Activated T-cell treated with anti-CD3 and anti-CD28 coated beads, Interleukin-2, amount 50 U/mL, for 24 hours (primary cell): ENCODE data around the gene TMOD2.

Experiments used
- DNase-seq: peaks from one replicate; pipeline ENCODE4 v3.0.0-alpha.2; 2020
- H3K27ac Mint-ChIP-seq: 2 replicates; pipeline ENCODE4 v1.8.0; 2020; ENCODE audit warnings: mild to moderate bottlenecking, mixed read lengths
- H3K27me3 Mint-ChIP-seq: 2 replicates; pipeline ENCODE4 v1.8.0; 2020; ENCODE audit warnings: mixed read lengths
- H3K36me3 Mint-ChIP-seq: 2 replicates; pipeline ENCODE4 v1.8.0; 2020; ENCODE audit warnings: low read depth, mixed read lengths
- H3K4me1 Mint-ChIP-seq: 2 replicates; pipeline ENCODE4 v1.8.0; 2020; ENCODE audit warnings: low read depth, mixed read lengths
- H3K4me3 Mint-ChIP-seq: 2 replicates; pipeline ENCODE4 v1.8.0; 2020; ENCODE audit warnings: mild to moderate bottlenecking, moderate library complexity, mixed read lengths
- H3K9me3 Mint-ChIP-seq: 2 replicates; pipeline ENCODE4 v1.8.0; 2020; ENCODE audit warnings: mixed read lengths

TMOD2 gene

DNA sequence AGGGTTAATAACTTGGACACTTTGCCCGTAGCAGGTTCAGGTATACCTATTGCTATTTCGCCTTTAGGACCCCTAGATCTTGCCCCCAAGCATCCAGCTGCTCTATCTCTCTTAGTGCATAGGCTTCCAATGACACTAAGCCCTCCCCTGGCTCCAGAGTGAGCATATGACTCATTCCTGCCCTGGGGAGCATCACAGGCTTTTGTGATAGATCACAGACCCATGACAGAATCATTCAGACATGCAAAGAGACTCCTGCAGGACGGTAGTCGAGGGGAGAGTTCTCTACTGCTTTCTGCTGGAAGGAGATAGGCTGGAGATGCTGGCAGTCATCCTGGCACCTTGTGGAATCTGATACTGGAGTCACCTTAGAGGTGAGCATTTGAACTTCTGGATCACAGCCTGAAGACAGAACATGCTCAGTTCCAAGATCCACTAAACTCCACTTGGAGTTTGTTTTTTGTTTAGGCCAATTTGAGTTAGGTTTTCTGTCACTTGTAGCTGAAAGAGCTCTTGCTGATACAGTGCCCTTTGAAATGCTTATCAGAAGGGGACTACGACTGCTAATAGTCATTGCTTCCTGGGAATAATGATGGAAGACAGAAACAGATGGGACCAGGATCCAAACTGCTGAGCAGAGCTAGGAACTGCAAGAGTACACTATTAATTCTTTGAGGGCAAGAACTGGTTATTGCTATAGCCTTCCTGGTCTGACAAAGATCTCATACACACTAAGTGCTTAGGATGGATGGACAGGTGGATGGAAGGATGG, 24.9 kb upstream of the TMOD2 start:
- DNase-seq, result peak; percentile 49
- Mint-ChIP-seq H3K27ac (peak overlapping the region; percentile 5), H3K27me3 (no peaks in the 10 kb centered on the region), H3K9me3 (no peaks in the 10 kb centered on the region), H3K36me3 (peaks cover 44% of the 10 kb centered on the region), H3K4me1 (peaks cover 67% of the 10 kb centered on the region), H3K4me3 (no peak overlapping the region)

DNA sequence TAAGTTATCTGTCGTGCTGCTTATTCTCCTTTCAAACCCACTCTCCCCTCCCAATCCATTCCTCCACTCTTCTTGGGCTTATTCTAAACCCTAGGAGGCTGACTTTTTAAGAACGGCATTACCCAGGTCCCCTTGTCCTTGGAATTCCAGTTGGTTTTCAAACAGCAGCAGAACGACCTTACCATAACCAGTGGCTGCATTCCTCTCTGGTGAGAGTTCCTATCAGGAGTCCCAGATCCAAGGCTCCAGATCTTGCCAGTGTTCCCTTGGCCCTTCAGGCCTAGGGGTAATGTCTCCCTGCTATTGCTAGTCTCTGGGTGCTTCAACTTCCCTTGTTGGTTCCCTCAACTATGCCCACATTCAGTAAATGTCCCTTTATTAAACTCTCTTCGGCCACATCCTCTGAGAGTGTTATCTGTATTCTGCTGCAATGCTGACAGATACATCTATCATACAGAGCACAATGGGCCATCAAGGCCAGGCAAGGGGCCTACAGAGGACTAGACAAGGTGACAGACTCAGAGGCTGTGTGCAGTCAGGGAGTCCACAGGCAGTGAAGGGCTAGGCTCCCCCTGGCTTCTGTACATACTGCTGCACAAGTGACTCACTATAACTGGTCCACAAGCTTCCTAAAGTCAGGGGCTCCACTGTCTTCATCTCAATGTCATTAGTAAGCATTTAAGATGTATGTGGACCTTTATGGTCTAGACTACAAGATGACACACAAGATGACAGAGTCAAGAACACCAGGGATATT, 24.1 kb upstream of the TMOD2 start:
- peaks cover 69% of the 10 kb centered on the region for H3K4me1 Mint-ChIP-seq
- no peak for DNase-seq
- peak overlapping the region; percentile 55 for H3K27ac Mint-ChIP-seq
- peaks cover 42% of the 10 kb centered on the region for H3K36me3 Mint-ChIP-seq
- no peaks in the 10 kb centered on the region for H3K9me3 Mint-ChIP-seq
- no peaks in the 10 kb centered on the region for H3K27me3 Mint-ChIP-seq
- H3K4me3 Mint-ChIP-seq, result no peak overlapping the region

DNA sequence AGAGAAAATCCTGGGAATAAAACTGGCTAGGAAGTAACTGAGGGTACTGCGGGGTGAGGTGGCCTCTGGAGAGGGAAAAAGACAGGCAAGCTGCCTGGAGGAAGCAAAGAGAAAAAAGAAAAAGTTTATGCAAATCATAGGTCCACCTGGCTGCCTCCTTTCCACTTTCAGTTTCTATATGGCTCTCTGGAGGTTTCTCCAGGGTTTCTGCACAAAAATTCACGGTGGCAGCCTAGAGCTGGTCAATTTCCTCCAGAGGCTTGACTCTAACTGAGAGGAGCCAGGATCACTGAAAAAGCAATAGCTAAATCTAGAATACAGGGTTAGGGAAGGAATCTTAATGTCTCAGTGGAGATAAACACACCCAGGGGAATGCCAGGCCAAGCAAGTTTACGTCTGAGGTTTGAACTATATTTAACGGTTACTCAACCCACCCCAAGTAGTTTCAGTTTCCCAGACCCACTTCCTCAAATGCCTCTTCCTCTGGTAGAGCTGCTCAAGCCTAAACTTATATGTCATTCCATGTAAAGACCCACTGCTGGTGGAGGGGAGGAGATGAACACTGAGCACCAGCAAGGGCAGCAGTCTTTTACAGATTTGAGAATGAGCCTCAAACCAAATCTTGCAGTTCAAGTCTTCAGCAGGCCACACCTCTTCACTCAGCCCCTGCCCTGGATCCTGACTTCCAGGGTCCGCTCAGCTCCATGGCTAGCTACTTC, 19.7 kb upstream of the TMOD2 start:
- Mint-ChIP-seq H3K4me1 (peaks cover 90% of the 10 kb centered on the region), H3K36me3 (peaks cover 33% of the 10 kb centered on the region), H3K27me3 (no peaks in the 10 kb centered on the region), H3K9me3 (no peaks in the 10 kb centered on the region), H3K27ac (peak overlapping the region; percentile 90), H3K4me3 (peak overlapping the region; percentile 71)
- DNase-seq, result peak; percentile 43

DNA sequence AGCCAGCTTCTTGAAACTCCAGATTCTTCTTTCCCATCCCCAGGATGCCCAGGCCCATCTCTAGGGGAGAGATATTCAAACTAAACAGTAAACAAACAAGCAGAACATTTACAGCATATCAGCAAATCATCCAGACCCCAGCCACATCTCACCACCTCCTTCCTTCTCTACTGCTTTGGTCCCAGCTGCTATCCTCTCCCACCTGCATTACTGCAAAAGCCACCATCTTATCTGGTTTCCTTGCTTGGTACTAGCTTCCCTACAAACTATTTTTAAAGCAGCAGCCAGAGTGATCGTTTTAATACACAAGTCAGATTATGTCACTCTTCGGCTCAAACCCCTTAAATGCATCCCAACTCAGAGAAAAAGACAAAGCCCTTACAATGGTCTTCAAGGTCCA, 18.8 kb upstream of the TMOD2 start:
- no peak for DNase-seq
- H3K4me3 Mint-ChIP-seq, result no peak overlapping the region
- H3K27ac Mint-ChIP-seq, result peak overlapping the region; percentile 90
- H3K4me1 Mint-ChIP-seq, result peaks cover 82% of the 10 kb centered on the region
- no peaks in the 10 kb centered on the region for H3K9me3 Mint-ChIP-seq
- peaks cover 33% of the 10 kb centered on the region for H3K36me3 Mint-ChIP-seq
- no peaks in the 10 kb centered on the region for H3K27me3 Mint-ChIP-seq

DNA sequence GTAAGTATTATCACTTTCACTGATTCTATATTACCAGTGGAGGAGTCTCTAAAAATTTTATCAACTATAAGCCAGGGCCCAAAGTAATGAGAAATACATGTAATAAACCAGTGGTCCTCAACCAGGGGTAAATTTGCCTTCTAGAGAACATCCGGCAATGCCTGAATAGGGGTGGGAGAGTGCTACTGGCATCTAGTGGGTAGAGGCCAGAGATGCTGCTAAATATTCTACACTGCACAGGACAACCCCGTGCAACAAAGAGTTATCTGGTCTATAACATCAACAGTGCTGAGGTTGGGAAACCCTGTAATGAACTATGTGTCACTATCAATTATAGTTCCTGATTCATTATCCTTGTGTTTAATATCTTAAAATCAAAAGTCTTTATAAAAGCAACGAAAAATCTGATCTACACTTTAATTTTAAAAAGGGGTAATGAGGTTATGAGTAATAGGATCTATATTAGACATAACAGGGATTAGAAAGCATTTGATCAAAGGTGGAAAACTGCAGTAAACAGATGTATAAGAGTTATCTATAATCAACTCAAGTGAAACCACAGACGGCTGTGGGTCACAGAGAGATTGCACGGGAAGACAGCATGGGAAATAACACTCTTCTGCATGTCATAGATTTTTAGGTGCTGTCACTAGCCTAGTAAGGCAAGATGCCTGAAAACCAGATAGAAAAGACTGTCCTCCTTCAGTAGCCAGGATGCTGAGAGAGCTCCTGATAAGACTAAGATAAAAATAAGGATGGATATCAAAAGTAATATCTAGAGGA, 16.0 kb upstream of the TMOD2 start:
- no peak for DNase-seq
- no peaks in the 10 kb centered on the region for H3K9me3 Mint-ChIP-seq
- peak overlapping the region; percentile 85 for H3K4me3 Mint-ChIP-seq
- H3K36me3 Mint-ChIP-seq, result peaks cover 25% of the 10 kb centered on the region
- H3K4me1 Mint-ChIP-seq, result peaks cover 77% of the 10 kb centered on the region
- H3K27me3 Mint-ChIP-seq, result no peaks in the 10 kb centered on the region
- H3K27ac Mint-ChIP-seq, result peak overlapping the region; percentile 93

DNA sequence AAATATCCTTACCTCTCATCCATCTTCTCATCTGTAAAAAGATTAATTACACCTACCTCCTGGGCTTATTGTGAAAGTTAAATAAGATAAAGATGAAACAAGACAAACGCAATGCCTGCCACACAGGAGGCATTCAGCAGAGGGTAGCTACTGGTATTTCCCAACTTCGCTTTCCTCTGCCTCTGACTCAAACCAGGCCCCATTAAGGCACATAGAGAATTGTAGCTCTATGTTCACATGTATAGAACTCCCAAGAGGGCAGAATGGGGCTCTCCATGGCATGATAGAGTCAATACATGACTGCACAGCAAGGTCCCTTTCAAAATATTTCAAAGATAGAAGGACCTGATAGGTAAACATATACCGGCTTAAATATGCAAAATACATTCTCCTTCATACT, 15.3 kb upstream of the TMOD2 start:
- peak overlapping the region; percentile 85 for H3K4me3 Mint-ChIP-seq
- peaks cover 20% of the 10 kb centered on the region for H3K36me3 Mint-ChIP-seq
- peak overlapping the region; percentile 93 for H3K27ac Mint-ChIP-seq

DNA sequence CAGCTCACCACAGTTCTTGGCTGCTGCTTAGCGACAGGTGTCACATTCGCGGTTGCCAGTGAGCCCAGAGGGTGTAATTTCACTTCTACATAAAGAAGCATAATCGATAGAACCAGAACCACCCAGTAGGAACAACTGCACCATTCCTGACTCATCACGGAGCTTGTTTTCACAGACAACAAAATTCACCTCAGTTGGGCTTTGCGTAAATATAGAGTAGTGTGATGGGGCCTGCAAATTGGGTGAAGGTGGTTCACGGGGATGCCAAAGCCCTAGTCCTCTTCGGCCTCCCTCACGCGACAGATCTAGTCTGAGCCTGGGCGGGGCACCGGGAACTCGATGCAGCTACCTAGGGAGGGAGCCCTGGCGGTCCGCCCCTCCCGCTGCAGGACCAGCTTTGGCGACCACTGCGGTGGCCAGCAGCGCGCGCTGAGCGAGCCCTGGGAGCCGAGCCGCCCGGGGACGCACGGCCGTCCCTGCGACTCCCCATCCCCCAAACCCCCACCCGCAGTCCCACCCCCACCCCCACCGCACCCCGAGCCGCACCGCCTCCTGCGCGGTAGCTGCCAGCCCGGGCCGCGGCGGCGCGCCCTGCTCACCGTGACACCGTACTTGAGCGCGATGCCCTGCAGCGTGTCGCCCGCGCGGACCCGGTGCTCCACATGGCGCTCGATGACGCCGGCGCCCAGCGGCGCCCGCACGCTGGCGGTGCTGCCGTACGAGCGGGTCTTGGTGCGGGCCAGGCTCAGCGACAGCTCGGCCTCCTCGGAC, 14.5 kb upstream of the TMOD2 start:
- Mint-ChIP-seq H3K36me3 (peaks cover 13% of the 10 kb centered on the region), H3K27ac (peak overlapping the region; percentile 93), H3K4me3 (peak overlapping the region; percentile 85), H3K9me3 (no peaks in the 10 kb centered on the region), H3K27me3 (no peaks in the 10 kb centered on the region), H3K4me1 (peaks cover 62% of the 10 kb centered on the region)
- DNase-seq, result peak; percentile 81

More for the DNA sequence above, 15.3 kb upstream of the TMOD2 start:
- Mint-ChIP-seq H3K27me3 (no peaks in the 10 kb centered on the region), H3K4me1 (peaks cover 71% of the 10 kb centered on the region), H3K9me3 (no peaks in the 10 kb centered on the region)
- no peak for DNase-seq

DNA sequence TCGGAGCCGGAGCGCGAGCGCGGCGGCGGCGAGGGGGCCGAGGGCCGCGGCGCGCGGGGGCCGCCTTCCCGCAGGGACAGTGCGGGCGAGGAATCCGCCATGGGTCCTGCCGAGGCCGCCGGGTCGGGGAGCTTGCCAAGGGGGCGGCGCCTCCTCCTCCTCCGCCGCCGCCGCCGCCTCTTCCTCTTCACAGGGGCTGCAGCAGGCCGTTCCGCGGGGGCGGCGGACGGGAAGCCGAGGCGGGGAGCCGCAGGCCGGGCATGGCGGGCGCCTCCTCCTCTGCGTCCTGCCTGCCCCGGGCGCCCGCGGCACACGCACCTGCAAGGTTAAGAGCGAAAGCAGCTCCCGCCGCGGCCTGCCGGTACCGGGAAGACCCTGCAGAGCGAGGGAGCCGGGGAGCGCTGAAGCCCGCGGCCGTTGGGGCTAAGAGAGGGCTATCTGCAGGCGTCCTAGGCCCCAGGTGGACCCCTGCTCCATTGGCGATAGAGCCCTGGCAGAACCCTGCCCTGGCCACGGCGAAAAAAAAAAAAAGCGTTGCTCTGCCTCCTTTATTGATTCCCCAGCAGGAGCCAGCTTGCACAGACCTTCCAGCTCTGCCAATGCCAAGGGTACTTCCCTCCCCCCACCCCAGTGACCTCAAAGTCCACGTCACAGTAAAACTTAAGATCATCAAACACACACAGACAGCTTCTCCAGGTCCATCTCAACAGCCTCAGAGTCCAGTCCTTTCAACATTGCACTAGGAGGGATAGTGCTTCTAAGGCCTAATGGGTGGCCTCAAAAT, 13.7 kb upstream of the TMOD2 start, which contains the start of gene LYSMD2:
Gene LYSMD2 (minus strand): TSS at position 134 of the 784 bp plus-strand sequence. CDS start 33 bp downstream, at position 101.
- H3K9me3 Mint-ChIP-seq, result no peaks in the 10 kb centered on the region
- no peaks in the 10 kb centered on the region for H3K27me3 Mint-ChIP-seq
- peaks cover 9% of the 10 kb centered on the region for H3K36me3 Mint-ChIP-seq
- H3K27ac Mint-ChIP-seq, result peak within 1 kb of the TSS; percentile 93
- no peak for DNase-seq
- H3K4me1 Mint-ChIP-seq, result peaks cover 54% of the 10 kb centered on the region
- H3K4me3 Mint-ChIP-seq, result peak within 1 kb of the TSS; percentile 85

DNA sequence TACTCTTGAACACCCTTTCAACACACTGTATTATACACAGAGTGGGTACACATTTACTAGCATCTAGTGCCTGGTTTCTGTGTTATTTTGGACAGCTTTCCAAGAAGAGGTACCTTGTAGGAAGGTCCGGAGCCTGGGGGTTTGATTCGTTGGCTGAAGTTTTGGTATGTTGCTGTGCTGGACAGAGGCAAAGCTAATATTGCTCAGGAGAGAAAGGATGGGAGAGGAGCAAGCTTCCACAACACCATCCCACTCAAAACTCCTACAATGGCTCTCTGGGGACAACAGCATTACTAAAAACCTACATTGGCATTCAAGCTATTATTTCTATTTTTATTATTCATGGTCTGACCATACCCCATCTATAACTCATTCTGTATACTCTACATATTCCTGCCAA, 12.8 kb upstream of the TMOD2 start:
- Mint-ChIP-seq H3K4me1 (peaks cover 46% of the 10 kb centered on the region), H3K9me3 (no peaks in the 10 kb centered on the region), H3K4me3 (peak overlapping the region; percentile 77), H3K36me3 (peaks cover under 1% of the 10 kb centered on the region), H3K27ac (peak overlapping the region; percentile 88), H3K27me3 (no peaks in the 10 kb centered on the region)
- DNase-seq, result no peak

DNA sequence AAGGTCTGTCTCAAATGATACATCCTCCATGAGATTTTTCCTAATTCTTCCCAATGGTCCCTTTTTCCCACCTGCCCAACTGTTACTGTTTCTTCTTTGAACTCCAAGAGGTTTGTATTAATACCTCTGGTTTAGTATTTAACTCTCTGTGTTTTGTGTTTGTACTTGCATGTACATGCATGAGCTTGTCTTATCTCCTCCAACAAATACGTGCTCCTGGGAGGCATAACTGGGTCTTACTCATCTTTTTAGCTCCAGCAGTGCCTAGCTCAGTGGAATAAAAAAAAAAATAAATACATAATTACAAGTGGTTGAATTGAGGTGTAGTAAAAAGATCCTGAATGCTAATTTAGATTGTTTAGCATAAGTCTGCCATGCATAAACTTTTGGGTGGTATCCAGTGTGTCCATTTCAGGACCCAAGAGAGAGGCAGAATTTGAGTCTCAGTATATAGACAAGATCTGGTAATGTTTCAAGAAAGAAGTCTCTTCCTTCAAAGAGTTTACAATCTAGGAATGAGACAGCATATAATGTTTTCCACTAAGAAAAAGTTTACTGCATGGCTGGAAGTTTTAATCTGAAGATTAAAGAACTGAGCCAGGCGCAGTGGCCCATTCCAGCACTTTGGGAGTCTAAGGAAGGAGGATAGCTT, 12.2 kb upstream of the TMOD2 start:
- Mint-ChIP-seq H3K9me3 (no peaks in the 10 kb centered on the region), H3K27me3 (no peaks in the 10 kb centered on the region), H3K4me3 (no peak overlapping the region), H3K27ac (no peak overlapping the region), H3K4me1 (peaks cover 41% of the 10 kb centered on the region), H3K36me3 (no peaks in the 10 kb centered on the region)
- no peak for DNase-seq

DNA sequence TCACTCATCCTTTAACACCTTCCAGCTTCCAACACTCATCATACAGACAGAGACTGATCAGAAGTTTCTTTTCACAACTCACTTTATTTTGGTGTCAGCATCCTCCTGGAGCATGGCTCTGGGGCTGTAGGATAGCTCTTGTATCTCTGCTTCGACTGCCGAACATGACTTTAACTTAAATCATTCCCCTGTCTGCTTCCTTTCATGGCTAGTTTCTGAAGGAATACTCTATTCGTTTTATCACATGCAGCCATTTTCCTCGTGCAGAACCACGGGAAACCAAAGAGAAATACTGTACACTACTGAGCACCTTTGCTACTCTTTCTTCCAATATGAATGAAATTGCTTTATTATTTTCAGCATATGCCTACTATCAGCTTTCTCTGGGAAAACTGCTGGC, 2.1 kb upstream of the TMOD2 start:
- Mint-ChIP-seq H3K36me3 (no peaks in the 10 kb centered on the region), H3K27me3 (peaks cover 16% of the 10 kb centered on the region), H3K4me3 (no peak overlapping the region), H3K9me3 (no peaks in the 10 kb centered on the region), H3K4me1 (peaks cover 25% of the 10 kb centered on the region), H3K27ac (no peak overlapping the region)
- DNase-seq, result no peak

DNA sequence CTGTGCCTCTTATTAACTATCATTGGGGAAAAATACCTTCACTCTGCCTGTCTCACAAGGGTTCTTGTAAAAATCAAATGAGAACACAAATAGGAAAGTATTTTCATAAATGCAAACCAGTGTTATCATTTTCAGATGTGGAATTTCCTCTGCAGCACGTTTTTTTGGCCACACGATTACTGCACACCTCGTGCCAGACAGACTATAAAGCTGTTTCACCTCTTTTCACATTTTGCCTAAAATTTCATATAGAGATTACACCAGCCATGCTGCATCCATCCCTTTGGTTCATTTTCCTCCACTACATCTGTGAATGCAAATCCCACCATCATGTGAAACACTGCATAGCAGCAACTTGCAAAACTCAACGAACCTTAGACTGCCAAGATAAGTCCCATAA, 1.2 kb upstream of the TMOD2 start:
- no peak for DNase-seq
- Mint-ChIP-seq H3K9me3 (no peaks in the 10 kb centered on the region), H3K4me1 (peaks cover 29% of the 10 kb centered on the region), H3K27me3 (peaks cover 16% of the 10 kb centered on the region), H3K4me3 (peak overlapping the region; percentile 79), H3K36me3 (no peaks in the 10 kb centered on the region), H3K27ac (no peak overlapping the region)
